WERI-Rb-1 (cell line): ENCODE measurements around the gene CCDC178.
"Not testable (repeated sequence)": the region's sequence is repeated elsewhere in the genome, so short reads cannot be mapped to it uniquely, and the experiment has no call there.

Source experiments
- DNase-seq: peaks from one replicate; pipeline ENCODE4 v3.0.0-alpha.2; 2020
- H3K27ac ChIP-seq: fragments of 250-450 bp; sonication (Bioruptor Pico); 2 replicates; pipeline ENCODE4 v1.5.1; 2020; ENCODE audit warnings: mild to moderate bottlenecking, moderate library complexity
- H3K27me3 ChIP-seq: fragments of 250-450 bp; sonication (Bioruptor Pico); 2 replicates; pipeline ENCODE4 v1.5.1; 2021; ENCODE audit warnings: mild to moderate bottlenecking, low read depth, moderate library complexity; ENCODE audit not compliant: insufficient read depth, severe bottlenecking
- H3K36me3 ChIP-seq: fragments of 250-450 bp; sonication (Bioruptor Pico); 2 replicates; pipeline ENCODE4 v1.5.1; 2020; ENCODE audit warnings: mild to moderate bottlenecking, moderate library complexity
- H3K4me3 ChIP-seq: 2 replicates; pipeline ENCODE4 v1.5.1; 2011; ENCODE audit warnings: low read depth, mild to moderate bottlenecking, control low read depth, low read length
- H3K9me3 ChIP-seq: fragments of 250-450 bp; sonication (Bioruptor Pico); 2 replicates; pipeline ENCODE4 v1.5.1; 2021; ENCODE audit warnings: mild to moderate bottlenecking, moderate library complexity; ENCODE audit not compliant: severe bottlenecking
- CTCF ChIP-seq: IDR thresholded peaks from 2 replicates; pipeline ENCODE4 v1.5.1; 2011; ENCODE audit warnings: low read depth, mild to moderate bottlenecking, control low read depth, inconsistent platforms, low read length

Gene CCDC178

GRCh38 chr18:33184175-33184574 is 256.3 kb downstream of the CCDC178 start:
- Histone ChIP-seq H3K4me3 (no peak overlapping the region), H3K27ac (no peak overlapping the region), H3K9me3 (peaks cover 2% of the 10 kb centered on the region), H3K36me3 (no peaks in the 10 kb centered on the region), H3K27me3 (peaks cover 2% of the 10 kb centered on the region)
- no peak for TF ChIP-seq CTCF
- no peak for DNase-seq

- TF ChIP-seq CTCF, result no peak
- Histone ChIP-seq H3K27ac (no peak overlapping the region), H3K36me3 (no peaks in the 10 kb centered on the region), H3K9me3 (peaks cover 1% of the 10 kb centered on the region), H3K4me3 (no peak overlapping the region), H3K27me3 (peaks cover 2% of the 10 kb centered on the region)
- no peak for DNase-seq
Measured at GRCh38 chr18:33183136-33183535, 257.4 kb downstream of the CCDC178 start.

- DNase-seq, result no peak
- Histone ChIP-seq H3K36me3 (no peaks in the 10 kb centered on the region), H3K27ac (no peak overlapping the region), H3K27me3 (peaks cover 10% of the 10 kb centered on the region), H3K4me3 (no peak overlapping the region), H3K9me3 (no peaks in the 10 kb centered on the region)
- no peak for TF ChIP-seq CTCF
Measured at GRCh38 chr18:33181016-33181415, 259.5 kb downstream of the CCDC178 start.

GRCh38 chr18:33169218-33169617 is 271.3 kb downstream of the CCDC178 start:
- peaks cover 11% of the 10 kb centered on the region for H3K27me3 ChIP-seq
- H3K4me3 ChIP-seq, result no peak overlapping the region
- H3K36me3 ChIP-seq, result no peaks in the 10 kb centered on the region
- no peak for DNase-seq
- no peaks in the 10 kb centered on the region for H3K9me3 ChIP-seq
- TF ChIP-seq CTCF, result no peak
- H3K27ac ChIP-seq, result no peak overlapping the region

- H3K27ac ChIP-seq, H3K27me3 ChIP-seq, H3K4me3 ChIP-seq, DNase-seq, H3K36me3 ChIP-seq, H3K9me3 ChIP-seq: not testable (repeated sequence)
Measured at GRCh38 chr18:33164121-33164520, 276.4 kb downstream of the CCDC178 start.

GRCh38 chr18:33161131-33161530 is 279.4 kb downstream of the CCDC178 start:
- TF ChIP-seq CTCF, result no peak
- H3K36me3 ChIP-seq, result no peaks in the 10 kb centered on the region
- H3K27ac ChIP-seq, result no peak overlapping the region
- no peaks in the 10 kb centered on the region for H3K27me3 ChIP-seq
- no peak overlapping the region for H3K4me3 ChIP-seq
- DNase-seq, result no peak
- H3K9me3 ChIP-seq, result peaks cover 2% of the 10 kb centered on the region
